OCI-LY7 (cell line): ENCODE data around the gene RAD51D.

Experiments used
- CTCF ChIP-seq: fragments of 200-600 bp; sonication (generic); conservative IDR thresholded peaks from 2 replicates; pipeline ENCODE4 v1.5.1; 2014; ENCODE audit warnings: mild to moderate bottlenecking, antibody characterized with exemption, low read length, moderate library complexity, mixed read lengths
- EZH2phosphoT487 ChIP-seq: fragments of 200-600 bp; sonication (generic); IDR thresholded peaks from 2 replicates; pipeline ENCODE4 v1.6.1; 2018; ENCODE audit warnings: low read depth, borderline replicate concordance, mild to moderate bottlenecking, mixed run types, antibody characterized with exemption, low read length, moderate library complexity, mixed read lengths

DNA sequence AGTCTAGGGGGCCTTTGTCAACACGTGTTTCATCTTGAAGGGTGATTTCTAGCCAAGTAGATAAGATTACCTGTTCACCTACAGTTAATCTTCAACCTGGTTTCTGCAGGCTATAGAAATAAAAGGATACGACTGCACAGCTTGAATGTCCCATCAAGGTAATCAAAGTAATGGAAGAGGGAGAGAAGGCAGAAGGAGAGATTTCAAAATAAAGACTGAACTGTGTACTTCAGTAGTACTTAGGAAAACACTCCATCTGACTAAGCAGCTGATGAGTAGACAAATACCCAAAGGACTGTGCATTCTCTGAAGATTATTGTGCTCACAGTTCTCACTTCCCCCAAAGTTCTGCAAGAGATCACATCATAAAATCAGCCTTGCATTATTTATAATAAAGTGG, 50.3 kb downstream of the RAD51D start:
- no peak for TF ChIP-seq CTCF
- no peak for TF ChIP-seq EZH2phosphoT487
